Activated naive CD8-positive, alpha-beta T cell treated with anti-CD3 and anti-CD28 coated beads, Interleukin-2, amount 50 U/mL, for 24 hours (primary cell): ENCODE data around the gene MPP2.
"Not testable (repeated sequence)": the region's sequence is repeated elsewhere in the genome, so short reads cannot be mapped to it uniquely, and the experiment has no call there.

ENCODE experiments used
- ATAC-seq: fragments of 150-1000 bp; cut with Tn5 transposase; one replicate; pipeline ENCODE4 v1.10.0; 2021
- DNase-seq: peaks from one replicate; pipeline ENCODE4 v3.0.0; 2021
- H3K27ac Mint-ChIP-seq: one replicate; pipeline ENCODE4 v1.8.0; 2021; ENCODE audit warnings: mild to moderate bottlenecking, mixed read lengths
- H3K27me3 Mint-ChIP-seq: one replicate; pipeline ENCODE4 v1.8.0; 2021; ENCODE audit warnings: mixed read lengths
- H3K36me3 Mint-ChIP-seq: one replicate; pipeline ENCODE4 v1.8.0; 2021; ENCODE audit warnings: low read depth, mixed read lengths
- H3K4me1 Mint-ChIP-seq: one replicate; pipeline ENCODE4 v1.8.0; 2021; ENCODE audit warnings: mixed read lengths
- H3K4me3 Mint-ChIP-seq: one replicate; pipeline ENCODE4 v1.8.0; 2021; ENCODE audit warnings: mild to moderate bottlenecking, moderate library complexity, mixed read lengths
- H3K9me3 Mint-ChIP-seq: one replicate; pipeline ENCODE4 v1.8.0; 2021; ENCODE audit warnings: mixed read lengths

The MPP2 gene

GRCh38 chr17:43900858-43901754, 6.2 kb downstream of the MPP2 start:
- Mint-ChIP-seq H3K4me1 (peaks cover 17% of the 10 kb centered on the region), H3K9me3 (no peaks in the 10 kb centered on the region), H3K4me3 (peak overlapping the region; percentile 65), H3K27me3 (peaks cover 13% of the 10 kb centered on the region), H3K27ac (no peak overlapping the region), H3K36me3 (no peaks in the 10 kb centered on the region)
- DNase-seq = no peak
- no peak for ATAC-seq

- Mint-ChIP-seq H3K27ac (no peak overlapping the region), H3K4me3 (peak overlapping the region; percentile 65), H3K27me3 (peaks cover 13% of the 10 kb centered on the region), H3K4me1 (peaks cover 15% of the 10 kb centered on the region), H3K36me3 (no peaks in the 10 kb centered on the region), H3K9me3 (no peaks in the 10 kb centered on the region)
- ATAC-seq = peak; percentile 99
- DNase-seq = peak; percentile 85
Measured at GRCh38 chr17:43900183-43900857, 7.0 kb downstream of the MPP2 start.

GRCh38 chr17:43898446-43898845, 8.9 kb downstream of the MPP2 start:
- Mint-ChIP-seq H3K4me3 (no peak overlapping the region), H3K4me1 (peaks cover 15% of the 10 kb centered on the region), H3K27me3 (peaks cover 5% of the 10 kb centered on the region), H3K27ac (no peak overlapping the region), H3K9me3 (no peaks in the 10 kb centered on the region), H3K36me3 (no peaks in the 10 kb centered on the region)
- ATAC-seq (no peak), DNase-seq (no peak)

GRCh38 chr17:43897831-43898230, 9.5 kb downstream of the MPP2 start:
- Mint-ChIP-seq H3K36me3 (no peaks in the 10 kb centered on the region), H3K4me3 (no peak overlapping the region), H3K27me3 (peaks cover 5% of the 10 kb centered on the region), H3K27ac (no peak overlapping the region), H3K9me3 (no peaks in the 10 kb centered on the region), H3K4me1 (peaks cover 15% of the 10 kb centered on the region)
- ATAC-seq (no peak), DNase-seq (no peak)

GRCh38 chr17:43894494-43894893, 12.8 kb downstream of the MPP2 start:
- DNase-seq, H3K27ac Mint-ChIP-seq, H3K9me3 Mint-ChIP-seq, H3K36me3 Mint-ChIP-seq, H3K4me1 Mint-ChIP-seq, H3K27me3 Mint-ChIP-seq, H3K4me3 Mint-ChIP-seq, ATAC-seq: not testable (repeated sequence)

GRCh38 chr17:43892647-43892952, 14.7 kb downstream of the MPP2 start:
- no peak overlapping the region for H3K27ac Mint-ChIP-seq
- ATAC-seq (no peak), DNase-seq (no peak)
- no peak overlapping the region for H3K4me3 Mint-ChIP-seq
- peaks cover 4% of the 10 kb centered on the region for H3K27me3 Mint-ChIP-seq
- no peaks in the 10 kb centered on the region for H3K36me3 Mint-ChIP-seq
- no peaks in the 10 kb centered on the region for H3K4me1 Mint-ChIP-seq
- no peaks in the 10 kb centered on the region for H3K9me3 Mint-ChIP-seq

GRCh38 chr17:43891851-43892646, 15.3 kb downstream of the MPP2 start:
- no peak overlapping the region for H3K4me3 Mint-ChIP-seq
- no peaks in the 10 kb centered on the region for H3K9me3 Mint-ChIP-seq
- H3K4me1 Mint-ChIP-seq = no peaks in the 10 kb centered on the region
- no peak overlapping the region for H3K27ac Mint-ChIP-seq
- ATAC-seq (no peak), DNase-seq (no peak)
- peaks cover 4% of the 10 kb centered on the region for H3K27me3 Mint-ChIP-seq
- no peaks in the 10 kb centered on the region for H3K36me3 Mint-ChIP-seq

- Mint-ChIP-seq H3K27ac (no peak overlapping the region), H3K4me3 (no peak overlapping the region), H3K9me3 (no peaks in the 10 kb centered on the region), H3K4me1 (no peaks in the 10 kb centered on the region), H3K36me3 (no peaks in the 10 kb centered on the region), H3K27me3 (peaks cover 2% of the 10 kb centered on the region)
- DNase-seq (no peak), ATAC-seq (no peak)
Measured at GRCh38 chr17:43890240-43890639, 17.1 kb downstream of the MPP2 start.

GRCh38 chr17:43888548-43888947, 18.8 kb downstream of the MPP2 start:
- DNase-seq (no peak), ATAC-seq (no peak)
- H3K4me3 Mint-ChIP-seq = no peak overlapping the region
- no peaks in the 10 kb centered on the region for H3K4me1 Mint-ChIP-seq
- peaks cover 2% of the 10 kb centered on the region for H3K27me3 Mint-ChIP-seq
- no peaks in the 10 kb centered on the region for H3K9me3 Mint-ChIP-seq
- H3K27ac Mint-ChIP-seq = no peak overlapping the region
- no peaks in the 10 kb centered on the region for H3K36me3 Mint-ChIP-seq

GRCh38 chr17:43882761-43883415, 24.4 kb downstream of the MPP2 start:
- no peaks in the 10 kb centered on the region for H3K27me3 Mint-ChIP-seq
- ATAC-seq = no peak
- no peaks in the 10 kb centered on the region for H3K4me1 Mint-ChIP-seq
- no peak overlapping the region for H3K27ac Mint-ChIP-seq
- H3K9me3 Mint-ChIP-seq = no peaks in the 10 kb centered on the region
- no peak overlapping the region for H3K4me3 Mint-ChIP-seq
- no peak for DNase-seq
- H3K36me3 Mint-ChIP-seq = no peaks in the 10 kb centered on the region

- H3K27me3 Mint-ChIP-seq = no peaks in the 10 kb centered on the region
- H3K27ac Mint-ChIP-seq = no peak overlapping the region
- H3K36me3 Mint-ChIP-seq = no peaks in the 10 kb centered on the region
- no peak overlapping the region for H3K4me3 Mint-ChIP-seq
- no peaks in the 10 kb centered on the region for H3K9me3 Mint-ChIP-seq
- ATAC-seq = no peak
- H3K4me1 Mint-ChIP-seq = no peaks in the 10 kb centered on the region
- no peak for DNase-seq
Measured at GRCh38 chr17:43881758-43882505, 25.4 kb downstream of the MPP2 start.

GRCh38 chr17:43881181-43881580, 26.2 kb downstream of the MPP2 start:
- H3K9me3 Mint-ChIP-seq = no peaks in the 10 kb centered on the region
- H3K36me3 Mint-ChIP-seq = no peaks in the 10 kb centered on the region
- DNase-seq (no peak), ATAC-seq (no peak)
- no peak overlapping the region for H3K4me3 Mint-ChIP-seq
- H3K4me1 Mint-ChIP-seq = no peaks in the 10 kb centered on the region
- no peak overlapping the region for H3K27ac Mint-ChIP-seq
- H3K27me3 Mint-ChIP-seq = no peaks in the 10 kb centered on the region

- Mint-ChIP-seq H3K27me3 (no peaks in the 10 kb centered on the region), H3K9me3 (no peaks in the 10 kb centered on the region), H3K4me3 (no peak overlapping the region), H3K36me3 (no peaks in the 10 kb centered on the region), H3K27ac (no peak overlapping the region), H3K4me1 (no peaks in the 10 kb centered on the region)
- DNase-seq (peak; percentile 57), ATAC-seq (no peak)
Measured at GRCh38 chr17:43880420-43880991, 26.8 kb downstream of the MPP2 start.
